Gastrocnemius medialis (tissue), 4 donors: ENCODE measurements around the gene RBBP6.

Source experiments
- CTCF ChIP-seq, 5 experiments: fragments of 450-650 bp in 3 of 5; fragments of 200-600 bp in 2 of 5; sonication (generic) in 2 of 5; IDR thresholded peaks in 4 of 5; conservative IDR thresholded peaks in 1 of 5; 1 replicate in 4 of 5; 2 replicates in 1 of 5; pipeline ENCODE4 v1.5.1; 2016 to 2019; ENCODE audit warnings: antibody characterized with exemption in 5 of 5, mild to moderate bottlenecking in 3 of 5, moderate library complexity in 3 of 5
- POLR2A ChIP-seq, 2 donors: fragments of 450-650 bp; IDR thresholded peaks; one replicate each; pipeline ENCODE4 v1.6.1; 2017; ENCODE audit warnings: antibody characterized with exemption in 2 of 2, mild to moderate bottlenecking in 2 of 2, moderate library complexity in 2 of 2

- TF ChIP-seq CTCF (IDR thresholded peaks at IDR 0.05 in 4 of 5, conservative IDR thresholded peaks at IDR 0.05 in 1 of 5) (no peak), POLR2A (IDR thresholded peaks at IDR 0.05) (no peak)
Measured at GRCh38 chr16:24555346-24555872, 16.0 kb downstream of the RBBP6 start.
